ENCODE measurements around the gene ULK4. TPM values are rescaled to one million over a fixed set of nuclear protein-coding genes. Genes with fewer than 3 reads are reported as not detected.

The ULK4 gene
- total and polyA plus RNA-seq, 9 of the 15 experiments (the other 6 are each of a cell fraction or from before 2014, with no cell fraction given): 3.0 to 5.9 (median 3.5) TPM

DNA sequence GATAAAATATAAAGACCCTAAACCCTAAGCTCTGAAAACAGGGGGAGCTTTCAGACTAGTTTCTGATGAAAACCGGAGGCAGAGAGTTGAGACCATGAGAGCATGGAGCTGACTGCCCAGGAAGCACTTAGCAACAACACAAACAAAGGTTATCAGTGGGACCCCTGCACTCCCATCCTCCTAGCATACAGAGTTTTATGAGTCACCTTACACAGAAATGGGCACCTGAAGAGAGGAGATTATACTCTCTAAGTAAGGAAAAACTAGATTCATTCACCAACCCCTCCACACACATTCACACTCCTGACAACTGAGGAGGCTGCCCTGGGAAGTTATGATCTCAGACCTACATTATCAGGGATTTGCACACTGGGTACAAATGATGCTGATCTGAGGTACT lies 261.7 kb downstream of the ULK4 start (continued):
- TF ChIP-seq, protein P1, sequence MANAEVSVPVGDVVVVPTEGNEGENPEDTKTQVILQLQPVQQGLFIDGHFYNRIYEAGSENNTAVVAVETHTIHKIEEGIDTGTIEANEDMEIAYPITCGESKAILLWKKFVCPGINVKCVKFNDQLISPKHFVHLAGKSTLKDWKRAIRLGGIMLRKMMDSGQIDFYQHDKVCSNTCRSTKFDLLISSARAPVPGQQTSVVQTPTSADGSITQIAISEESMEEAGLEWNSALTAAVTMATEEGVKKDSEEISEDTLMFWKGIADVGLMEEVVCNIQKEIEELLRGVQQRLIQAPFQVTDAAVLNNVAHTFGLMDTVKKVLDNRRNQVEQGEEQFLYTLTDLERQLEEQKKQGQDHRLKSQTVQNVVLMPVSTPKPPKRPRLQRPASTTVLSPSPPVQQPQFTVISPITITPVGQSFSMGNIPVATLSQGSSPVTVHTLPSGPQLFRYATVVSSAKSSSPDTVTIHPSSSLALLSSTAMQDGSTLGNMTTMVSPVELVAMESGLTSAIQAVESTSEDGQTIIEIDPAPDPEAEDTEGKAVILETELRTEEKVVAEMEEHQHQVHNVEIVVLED (CRISPR knock-in tag; IDR thresholded peaks at IDR 0.05): no peak
- TF ChIP-seq, protein P2, sequence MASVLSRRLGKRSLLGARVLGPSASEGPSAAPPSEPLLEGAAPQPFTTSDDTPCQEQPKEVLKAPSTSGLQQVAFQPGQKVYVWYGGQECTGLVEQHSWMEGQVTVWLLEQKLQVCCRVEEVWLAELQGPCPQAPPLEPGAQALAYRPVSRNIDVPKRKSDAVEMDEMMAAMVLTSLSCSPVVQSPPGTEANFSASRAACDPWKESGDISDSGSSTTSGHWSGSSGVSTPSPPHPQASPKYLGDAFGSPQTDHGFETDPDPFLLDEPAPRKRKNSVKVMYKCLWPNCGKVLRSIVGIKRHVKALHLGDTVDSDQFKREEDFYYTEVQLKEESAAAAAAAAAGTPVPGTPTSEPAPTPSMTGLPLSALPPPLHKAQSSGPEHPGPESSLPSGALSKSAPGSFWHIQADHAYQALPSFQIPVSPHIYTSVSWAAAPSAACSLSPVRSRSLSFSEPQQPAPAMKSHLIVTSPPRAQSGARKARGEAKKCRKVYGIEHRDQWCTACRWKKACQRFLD (CRISPR knock-in tag; IDR thresholded peaks at IDR 0.05): no peak
- TF ChIP-seq ZNF253 (CRISPR knock-in tag; conservative IDR thresholded peaks at IDR 0.05) (no peak), FUS (optimal IDR thresholded peaks at IDR 0.05; ENCODE audit: low read depth, low read length) (no peak), IFI16 (CRISPR knock-in tag; IDR thresholded peaks at IDR 0.05) (no peak), HLTF (IDR thresholded peaks at IDR 0.05) (no peak), MEIS2 (IDR thresholded peaks at IDR 0.05; ENCODE audit: partially characterized antibody) (peak; percentile 30), SETDB1 (IDR thresholded peaks at IDR 0.05; ENCODE audit: low read length) (no peak), ZNF12 (CRISPR knock-in tag; IDR thresholded peaks at IDR 0.05) (no peak), ZNF668 (CRISPR knock-in tag; IDR thresholded peaks at IDR 0.05) (no peak), SOX6 (IDR thresholded peaks at IDR 0.05) (peak; percentile 43; the same call in 1 of the 2 replicates), ZNF586 (CRISPR knock-in tag; conservative IDR thresholded peaks at IDR 0.05) (no peak), ZFP30 (CRISPR knock-in tag; IDR thresholded peaks at IDR 0.05; ENCODE audit: borderline replicate concordance) (no peak), TCF3 (CRISPR knock-in tag; IDR thresholded peaks at IDR 0.05) (peak; percentile 74), STAT5A (IDR thresholded peaks at IDR 0.05; ENCODE audit: borderline replicate concordance, low read length) (peak; percentile 99), SP2 (IDR thresholded peaks at IDR 0.05; ENCODE audit: extremely low read depth, low read depth, low read length, poor library complexity, severe bottlenecking) (no peak), PRMT5 (CRISPR knock-in tag; IDR thresholded peaks at IDR 0.05) (no peak), MYNN (IDR thresholded peaks at IDR 0.05) (no peak), MYNN (CRISPR knock-in tag; IDR thresholded peaks at IDR 0.05) (no peak), TRIM24 (IDR thresholded peaks at IDR 0.05) (peak; percentile 74 to 81; a peak in 3 of 4 replicates), RFX1 (IDR thresholded peaks at IDR 0.05) (peak; percentile 74), ELF2 (CRISPR knock-in tag; IDR thresholded peaks at IDR 0.05) (no peak), TCF7 (IDR thresholded peaks at IDR 0.05; ENCODE audit: borderline replicate concordance) (no peak), JUN (IDR thresholded peaks at IDR 0.05; ENCODE audit: borderline replicate concordance, low read depth, low read length) (peak; percentile 63; the same call in 1 of the 2 replicates), JUN (CRISPR knock-in tag; IDR thresholded peaks at IDR 0.05; ENCODE audit: borderline replicate concordance) (no peak)
- TF ChIP-seq, protein P3, sequence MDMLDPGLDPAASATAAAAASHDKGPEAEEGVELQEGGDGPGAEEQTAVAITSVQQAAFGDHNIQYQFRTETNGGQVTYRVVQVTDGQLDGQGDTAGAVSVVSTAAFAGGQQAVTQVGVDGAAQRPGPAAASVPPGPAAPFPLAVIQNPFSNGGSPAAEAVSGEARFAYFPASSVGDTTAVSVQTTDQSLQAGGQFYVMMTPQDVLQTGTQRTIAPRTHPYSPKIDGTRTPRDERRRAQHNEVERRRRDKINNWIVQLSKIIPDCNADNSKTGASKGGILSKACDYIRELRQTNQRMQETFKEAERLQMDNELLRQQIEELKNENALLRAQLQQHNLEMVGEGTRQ (CRISPR knock-in tag; IDR thresholded peaks at IDR 0.05): no peak

Data from K562 (cell line).